Measurements from ENCODE around the gene FOXC2. TPM values are rescaled to one million over a fixed set of nuclear protein-coding genes. Genes with fewer than 3 reads are reported as not detected.

FOXC2 gene
- total and polyA plus RNA-seq, 9 of the 15 experiments (the other 6 are each of a cell fraction or from before 2014, with no cell fraction given), result 0.01 to 0.11 (median 0.10) TPM; not detected in 5

DNA sequence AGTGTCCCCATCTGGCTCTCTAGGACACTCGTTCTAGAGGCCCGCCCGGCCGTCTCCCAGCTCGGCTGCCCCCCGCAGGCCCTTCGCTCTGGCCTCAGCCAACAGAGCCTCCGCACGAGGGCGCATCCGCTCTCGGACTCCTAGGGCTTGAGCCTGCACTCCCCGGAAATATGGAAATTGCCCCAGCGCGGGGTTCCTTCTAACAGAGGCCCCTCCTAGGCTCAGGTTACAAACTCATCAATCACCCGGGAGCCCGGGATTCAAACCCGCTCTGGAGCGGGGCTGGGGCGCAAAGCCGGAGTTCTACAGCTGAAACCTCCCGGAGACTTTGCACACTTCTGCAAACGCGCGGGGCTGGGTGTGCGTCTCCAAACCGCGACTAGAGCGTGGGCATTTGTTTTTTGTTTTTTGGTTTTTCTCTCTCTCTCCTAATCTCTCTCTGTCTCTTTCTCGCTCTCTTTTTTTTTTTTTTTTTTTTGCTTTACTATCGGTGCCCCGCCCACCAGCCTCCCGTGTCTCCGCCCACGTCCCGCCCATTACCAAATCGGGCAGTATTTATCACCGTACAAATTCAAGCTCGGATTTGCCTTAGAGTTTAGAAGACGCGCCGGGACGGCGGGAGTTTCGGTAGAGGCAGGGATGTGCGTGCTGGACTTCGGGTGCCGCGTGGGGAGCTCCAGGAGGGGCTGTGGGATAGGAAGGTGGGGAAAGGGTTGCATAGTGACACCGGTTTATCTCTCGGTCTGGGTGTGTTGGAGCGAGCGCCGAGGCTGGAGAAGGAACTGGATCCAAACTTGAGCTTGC lies 9.3 kb downstream of the FOXC2 start (continued):
- TF ChIP-seq, protein P1, sequence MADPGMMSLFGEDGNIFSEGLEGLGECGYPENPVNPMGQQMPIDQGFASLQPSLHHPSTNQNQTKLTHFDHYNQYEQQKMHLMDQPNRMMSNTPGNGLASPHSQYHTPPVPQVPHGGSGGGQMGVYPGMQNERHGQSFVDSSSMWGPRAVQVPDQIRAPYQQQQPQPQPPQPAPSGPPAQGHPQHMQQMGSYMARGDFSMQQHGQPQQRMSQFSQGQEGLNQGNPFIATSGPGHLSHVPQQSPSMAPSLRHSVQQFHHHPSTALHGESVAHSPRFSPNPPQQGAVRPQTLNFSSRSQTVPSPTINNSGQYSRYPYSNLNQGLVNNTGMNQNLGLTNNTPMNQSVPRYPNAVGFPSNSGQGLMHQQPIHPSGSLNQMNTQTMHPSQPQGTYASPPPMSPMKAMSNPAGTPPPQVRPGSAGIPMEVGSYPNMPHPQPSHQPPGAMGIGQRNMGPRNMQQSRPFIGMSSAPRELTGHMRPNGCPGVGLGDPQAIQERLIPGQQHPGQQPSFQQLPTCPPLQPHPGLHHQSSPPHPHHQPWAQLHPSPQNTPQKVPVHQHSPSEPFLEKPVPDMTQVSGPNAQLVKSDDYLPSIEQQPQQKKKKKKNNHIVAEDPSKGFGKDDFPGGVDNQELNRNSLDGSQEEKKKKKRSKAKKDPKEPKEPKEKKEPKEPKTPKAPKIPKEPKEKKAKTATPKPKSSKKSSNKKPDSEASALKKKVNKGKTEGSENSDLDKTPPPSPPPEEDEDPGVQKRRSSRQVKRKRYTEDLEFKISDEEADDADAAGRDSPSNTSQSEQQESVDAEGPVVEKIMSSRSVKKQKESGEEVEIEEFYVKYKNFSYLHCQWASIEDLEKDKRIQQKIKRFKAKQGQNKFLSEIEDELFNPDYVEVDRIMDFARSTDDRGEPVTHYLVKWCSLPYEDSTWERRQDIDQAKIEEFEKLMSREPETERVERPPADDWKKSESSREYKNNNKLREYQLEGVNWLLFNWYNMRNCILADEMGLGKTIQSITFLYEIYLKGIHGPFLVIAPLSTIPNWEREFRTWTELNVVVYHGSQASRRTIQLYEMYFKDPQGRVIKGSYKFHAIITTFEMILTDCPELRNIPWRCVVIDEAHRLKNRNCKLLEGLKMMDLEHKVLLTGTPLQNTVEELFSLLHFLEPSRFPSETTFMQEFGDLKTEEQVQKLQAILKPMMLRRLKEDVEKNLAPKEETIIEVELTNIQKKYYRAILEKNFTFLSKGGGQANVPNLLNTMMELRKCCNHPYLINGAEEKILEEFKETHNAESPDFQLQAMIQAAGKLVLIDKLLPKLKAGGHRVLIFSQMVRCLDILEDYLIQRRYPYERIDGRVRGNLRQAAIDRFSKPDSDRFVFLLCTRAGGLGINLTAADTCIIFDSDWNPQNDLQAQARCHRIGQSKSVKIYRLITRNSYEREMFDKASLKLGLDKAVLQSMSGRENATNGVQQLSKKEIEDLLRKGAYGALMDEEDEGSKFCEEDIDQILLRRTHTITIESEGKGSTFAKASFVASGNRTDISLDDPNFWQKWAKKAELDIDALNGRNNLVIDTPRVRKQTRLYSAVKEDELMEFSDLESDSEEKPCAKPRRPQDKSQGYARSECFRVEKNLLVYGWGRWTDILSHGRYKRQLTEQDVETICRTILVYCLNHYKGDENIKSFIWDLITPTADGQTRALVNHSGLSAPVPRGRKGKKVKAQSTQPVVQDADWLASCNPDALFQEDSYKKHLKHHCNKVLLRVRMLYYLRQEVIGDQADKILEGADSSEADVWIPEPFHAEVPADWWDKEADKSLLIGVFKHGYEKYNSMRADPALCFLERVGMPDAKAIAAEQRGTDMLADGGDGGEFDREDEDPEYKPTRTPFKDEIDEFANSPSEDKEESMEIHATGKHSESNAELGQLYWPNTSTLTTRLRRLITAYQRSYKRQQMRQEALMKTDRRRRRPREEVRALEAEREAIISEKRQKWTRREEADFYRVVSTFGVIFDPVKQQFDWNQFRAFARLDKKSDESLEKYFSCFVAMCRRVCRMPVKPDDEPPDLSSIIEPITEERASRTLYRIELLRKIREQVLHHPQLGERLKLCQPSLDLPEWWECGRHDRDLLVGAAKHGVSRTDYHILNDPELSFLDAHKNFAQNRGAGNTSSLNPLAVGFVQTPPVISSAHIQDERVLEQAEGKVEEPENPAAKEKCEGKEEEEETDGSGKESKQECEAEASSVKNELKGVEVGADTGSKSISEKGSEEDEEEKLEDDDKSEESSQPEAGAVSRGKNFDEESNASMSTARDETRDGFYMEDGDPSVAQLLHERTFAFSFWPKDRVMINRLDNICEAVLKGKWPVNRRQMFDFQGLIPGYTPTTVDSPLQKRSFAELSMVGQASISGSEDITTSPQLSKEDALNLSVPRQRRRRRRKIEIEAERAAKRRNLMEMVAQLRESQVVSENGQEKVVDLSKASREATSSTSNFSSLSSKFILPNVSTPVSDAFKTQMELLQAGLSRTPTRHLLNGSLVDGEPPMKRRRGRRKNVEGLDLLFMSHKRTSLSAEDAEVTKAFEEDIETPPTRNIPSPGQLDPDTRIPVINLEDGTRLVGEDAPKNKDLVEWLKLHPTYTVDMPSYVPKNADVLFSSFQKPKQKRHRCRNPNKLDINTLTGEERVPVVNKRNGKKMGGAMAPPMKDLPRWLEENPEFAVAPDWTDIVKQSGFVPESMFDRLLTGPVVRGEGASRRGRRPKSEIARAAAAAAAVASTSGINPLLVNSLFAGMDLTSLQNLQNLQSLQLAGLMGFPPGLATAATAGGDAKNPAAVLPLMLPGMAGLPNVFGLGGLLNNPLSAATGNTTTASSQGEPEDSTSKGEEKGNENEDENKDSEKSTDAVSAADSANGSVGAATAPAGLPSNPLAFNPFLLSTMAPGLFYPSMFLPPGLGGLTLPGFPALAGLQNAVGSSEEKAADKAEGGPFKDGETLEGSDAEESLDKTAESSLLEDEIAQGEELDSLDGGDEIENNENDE (IDR thresholded peaks at IDR 0.05; ENCODE audit: low read depth, low read length), result no peak
- no peak for TF ChIP-seq OTX1 (CRISPR knock-in tag; IDR thresholded peaks at IDR 0.05)
